Measurements from ENCODE around the gene SLC8A2.

The SLC8A2 gene

GRCh38 chr19:47406711-47407416 lies 64.8 kb downstream of the SLC8A2 start:
- TF ChIP-seq ZFX (IDR thresholded peaks at IDR 0.05; ENCODE audit: borderline replicate concordance) (no peak), CTCF (IDR thresholded peaks at IDR 0.05) (no peak)
- H3K27ac ChIP-seq: no peak overlapping the region

- no peak overlapping the region for H3K27ac ChIP-seq
- TF ChIP-seq ZFX (IDR thresholded peaks at IDR 0.05; ENCODE audit: borderline replicate concordance) (no peak), CTCF (IDR thresholded peaks at IDR 0.05) (no peak)
Observed at GRCh38 chr19:47405854-47406417, 65.8 kb downstream of the SLC8A2 start.

GRCh38 chr19:47405197-47405550 lies 66.5 kb downstream of the SLC8A2 start:
- H3K27ac ChIP-seq: no peak overlapping the region
- TF ChIP-seq CTCF (IDR thresholded peaks at IDR 0.05): no peak
- no peak for TF ChIP-seq ZFX (IDR thresholded peaks at IDR 0.05; ENCODE audit: borderline replicate concordance)

GRCh38 chr19:47404334-47405196 lies 67.1 kb downstream of the SLC8A2 start:
- TF ChIP-seq ZFX (IDR thresholded peaks at IDR 0.05; ENCODE audit: borderline replicate concordance) (no peak), CTCF (IDR thresholded peaks at IDR 0.05) (no peak)
- no peak overlapping the region for H3K27ac ChIP-seq

- TF ChIP-seq CTCF (IDR thresholded peaks at IDR 0.05) (no peak), ZFX (IDR thresholded peaks at IDR 0.05; ENCODE audit: borderline replicate concordance) (no peak)
- no peak overlapping the region for H3K27ac ChIP-seq
Observed at GRCh38 chr19:47402504-47402903, 69.2 kb downstream of the SLC8A2 start.

- TF ChIP-seq ZFX (IDR thresholded peaks at IDR 0.05; ENCODE audit: borderline replicate concordance) (no peak), CTCF (IDR thresholded peaks at IDR 0.05) (no peak)
- H3K27ac ChIP-seq: no peak overlapping the region
Observed at GRCh38 chr19:47398707-47399597, 72.7 kb downstream of the SLC8A2 start.

All from 22Rv1 (cell line).